HEK293 (cell line): ENCODE data around the gene CDK8.

Source experiments
- CTCF ChIA-PET: fragments of 350-600 bp; formaldehyde crosslinking; extraction: SDS; loops from one replicate; lab custom pipeline; 2021; ENCODE audit warnings: antibody characterized with exemption; lab: Yijun Ruan, JAX
- POLR2A ChIA-PET: fragments of 300-600 bp; formaldehyde crosslinking; extraction: SDS; loops from one replicate; lab custom pipeline; 2020; ENCODE audit warnings: antibody characterized with exemption, inconsistent platforms; lab: Yijun Ruan, JAX
- H3K27ac ChIP-seq: fragments of 200-500 bp; sonication (Bioruptor generic); 2 replicates; pipeline ENCODE4 v1.5.1; 2014; ENCODE audit warnings: low read depth, low read length, control low read depth, inconsistent platforms; ENCODE audit errors: extremely low read depth
- H3K36me3 ChIP-seq, 2 experiments: fragments of 200-500 bp in 1 of 2; sonication (Bioruptor generic) in 1 of 2; 1 replicate in 1 of 2; 2 replicates in 1 of 2; pipeline ENCODE4 v1.5.1; 2014 to 2017; ENCODE audit warnings: inconsistent platforms in 2 of 2, low read length in 2 of 2; ENCODE audit not compliant: control insufficient read depth in 2 of 2, insufficient read depth in 1 of 2
- H3K4me1 ChIP-seq: fragments of 200-500 bp; sonication (Bioruptor generic); 2 replicates; pipeline ENCODE4 v1.5.1; 2014; ENCODE audit warnings: mild to moderate bottlenecking, low read length, inconsistent platforms; ENCODE audit not compliant: control insufficient read depth, insufficient read depth
- H3K4me3 ChIP-seq: 2 replicates; pipeline ENCODE4 v1.5.1; 2011; ENCODE audit warnings: low read depth, mild to moderate bottlenecking, control low read depth, low read length, moderate library complexity
- H3K9me3 ChIP-seq: fragments of 200-500 bp; sonication (Bioruptor generic); 2 replicates; pipeline ENCODE4 v1.5.1; 2014; ENCODE audit warnings: low read depth, low read length, inconsistent platforms; ENCODE audit not compliant: control insufficient read depth, insufficient read depth
- GLI4 ChIP-seq: fragments of 450-650 bp; formaldehyde crosslinking; IDR thresholded peaks from 2 replicates; pipeline ENCODE4 v1.5.1; 2016; ENCODE audit warnings: missing biosample characterization, missing genetic modification characterization
- KLF8 ChIP-seq: fragments of 450-650 bp; formaldehyde crosslinking; IDR thresholded peaks from 2 replicates; pipeline ENCODE4 v1.5.1; 2016; ENCODE audit warnings: missing biosample characterization, missing genetic modification characterization
- SP3 ChIP-seq: fragments of 450-650 bp; formaldehyde crosslinking; IDR thresholded peaks from 2 replicates; pipeline ENCODE4 v1.5.1; 2016; ENCODE audit warnings: missing biosample characterization, missing genetic modification characterization
- ZBTB10 ChIP-seq: fragments of 450-650 bp; formaldehyde crosslinking; IDR thresholded peaks from 2 replicates; pipeline ENCODE4 v1.5.1; 2016; ENCODE audit warnings: missing biosample characterization, missing genetic modification characterization
- ZNF26 ChIP-seq: fragments of 450-650 bp; formaldehyde crosslinking; IDR thresholded peaks from 2 replicates; pipeline ENCODE4 v1.5.1; 2016; ENCODE audit warnings: missing biosample characterization, missing genetic modification characterization
- ZNF292 ChIP-seq: fragments of 450-650 bp; formaldehyde crosslinking; IDR thresholded peaks from 2 replicates; pipeline ENCODE4 v1.5.1; 2016; ENCODE audit warnings: low read depth, missing biosample characterization, missing genetic modification characterization, borderline replicate concordance
- ZNF398 ChIP-seq: fragments of 450-650 bp; formaldehyde crosslinking; IDR thresholded peaks from 2 replicates; pipeline ENCODE4 v1.5.1; 2017; ENCODE audit warnings: missing biosample characterization, missing genetic modification characterization
- ZNF404 ChIP-seq: fragments of 450-650 bp; formaldehyde crosslinking; IDR thresholded peaks from 2 replicates; pipeline ENCODE4 v1.5.1; 2017; ENCODE audit warnings: missing biosample characterization, missing genetic modification characterization
- ZNF423 ChIP-seq: fragments of 450-650 bp; formaldehyde crosslinking; IDR thresholded peaks from 2 replicates; pipeline ENCODE4 v1.5.1; 2016; ENCODE audit warnings: missing biosample characterization, missing genetic modification characterization
- ZNF548 ChIP-seq: fragments of 450-650 bp; formaldehyde crosslinking; IDR thresholded peaks from 2 replicates; pipeline ENCODE4 v1.5.1; 2016; ENCODE audit warnings: missing biosample characterization, missing genetic modification characterization
- ZNF571 ChIP-seq: fragments of 450-650 bp; formaldehyde crosslinking; IDR thresholded peaks from 2 replicates; pipeline ENCODE4 v1.5.0; 2017; ENCODE audit warnings: missing biosample characterization, missing genetic modification characterization
- ZNF610 ChIP-seq: fragments of 450-650 bp; formaldehyde crosslinking; IDR thresholded peaks from 2 replicates; pipeline ENCODE4 v1.5.1; 2016; ENCODE audit warnings: missing biosample characterization, missing genetic modification characterization, borderline replicate concordance
- ZNF621 ChIP-seq: fragments of 450-650 bp; formaldehyde crosslinking; IDR thresholded peaks from 2 replicates; pipeline ENCODE4 v1.5.1; 2017; ENCODE audit warnings: missing biosample characterization, missing genetic modification characterization
- ZNF701 ChIP-seq: fragments of 450-650 bp; formaldehyde crosslinking; IDR thresholded peaks from 2 replicates; pipeline ENCODE4 v1.5.1; 2016; ENCODE audit warnings: missing biosample characterization, missing genetic modification characterization
- ZNF792 ChIP-seq: fragments of 450-650 bp; formaldehyde crosslinking; IDR thresholded peaks from 2 replicates; pipeline ENCODE4 v1.5.1; 2016; ENCODE audit warnings: missing biosample characterization, missing genetic modification characterization
- TF ChIP-seq, protein P1 (sequence below): fragments of 450-650 bp; formaldehyde crosslinking; IDR thresholded peaks from 2 replicates; pipeline ENCODE4 v1.5.1; 2016; ENCODE audit warnings: missing biosample characterization, missing genetic modification characterization

Gene CDK8

DNA sequence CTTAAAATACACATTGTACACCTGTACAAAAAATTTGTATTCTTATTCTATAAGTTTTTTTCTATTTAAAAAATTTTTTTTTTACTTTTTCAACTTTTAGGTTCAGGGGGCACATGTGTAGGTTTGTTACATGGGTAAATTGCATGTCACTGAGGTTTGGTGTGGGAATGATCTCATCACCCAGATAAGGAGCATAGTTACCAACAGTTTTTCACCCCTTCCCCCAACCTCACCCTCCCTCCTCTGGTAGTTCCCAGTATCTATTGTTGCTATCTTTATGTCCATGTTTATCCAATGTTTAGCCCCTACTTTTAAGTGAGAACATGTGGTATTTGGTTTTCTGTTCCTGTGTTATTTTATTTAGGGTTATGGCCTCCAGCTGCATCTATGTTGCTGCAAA is 89.9 kb downstream of the CDK8 start:
- Histone ChIP-seq H3K4me3 (no peak overlapping the region), H3K36me3 (no peaks in the 10 kb centered on the region), H3K27ac (no peak overlapping the region), H3K9me3 (no peaks in the 10 kb centered on the region), H3K4me1 (no peaks in the 10 kb centered on the region)
- CTCF ChIA-PET: no interaction called here
- TF ChIP-seq ZNF548 (tag by site-specific recombination): no peak
- no peak for TF ChIP-seq ZNF571 (tag by site-specific recombination)
- no peak for TF ChIP-seq ZNF292 (tag by site-specific recombination)
- no peak for TF ChIP-seq KLF8
- no peak for TF ChIP-seq ZNF404 (tag by site-specific recombination)
- TF ChIP-seq ZNF610 (tag by site-specific recombination): no peak
- TF ChIP-seq ZNF792 (tag by site-specific recombination): no peak
- no peak for TF ChIP-seq GLI4 (tag by site-specific recombination)
- no peak for TF ChIP-seq ZNF26 (tag by site-specific recombination)
- TF ChIP-seq SP3 (tag by site-specific recombination): no peak
- TF ChIP-seq ZNF398: no peak
- TF ChIP-seq ZNF423 (tag by site-specific recombination): no peak
- TF ChIP-seq ZBTB10 (tag by site-specific recombination): no peak
- no peak for TF ChIP-seq ZNF701
- POLR2A ChIA-PET: no interaction called here

DNA sequence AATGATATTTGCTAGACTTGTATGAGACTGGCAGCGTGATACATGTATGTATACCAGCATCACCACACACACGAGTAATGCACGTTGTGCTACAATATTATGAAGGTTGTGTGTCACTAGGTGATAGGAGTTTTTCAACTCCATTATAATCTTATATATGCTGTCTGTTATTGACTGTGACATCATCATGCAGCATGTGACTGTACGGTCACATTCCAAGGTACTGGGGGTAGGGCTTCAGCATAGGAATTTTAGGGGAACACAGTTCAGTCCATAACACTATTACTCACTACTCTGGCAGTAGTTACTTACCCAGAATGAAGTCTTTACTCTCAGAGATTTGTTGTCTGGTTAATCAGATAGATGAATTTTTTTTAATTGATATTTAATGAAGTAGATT is 91.1 kb downstream of the CDK8 start:
- ChIA-PET CTCF (no interaction called here), POLR2A (no interaction called here)
- H3K9me3 ChIP-seq: no peaks in the 10 kb centered on the region
- no peaks in the 10 kb centered on the region for H3K36me3 ChIP-seq
- no peaks in the 10 kb centered on the region for H3K4me1 ChIP-seq
- no peak overlapping the region for H3K4me3 ChIP-seq
- no peak overlapping the region for H3K27ac ChIP-seq
- TF ChIP-seq, protein P1, sequence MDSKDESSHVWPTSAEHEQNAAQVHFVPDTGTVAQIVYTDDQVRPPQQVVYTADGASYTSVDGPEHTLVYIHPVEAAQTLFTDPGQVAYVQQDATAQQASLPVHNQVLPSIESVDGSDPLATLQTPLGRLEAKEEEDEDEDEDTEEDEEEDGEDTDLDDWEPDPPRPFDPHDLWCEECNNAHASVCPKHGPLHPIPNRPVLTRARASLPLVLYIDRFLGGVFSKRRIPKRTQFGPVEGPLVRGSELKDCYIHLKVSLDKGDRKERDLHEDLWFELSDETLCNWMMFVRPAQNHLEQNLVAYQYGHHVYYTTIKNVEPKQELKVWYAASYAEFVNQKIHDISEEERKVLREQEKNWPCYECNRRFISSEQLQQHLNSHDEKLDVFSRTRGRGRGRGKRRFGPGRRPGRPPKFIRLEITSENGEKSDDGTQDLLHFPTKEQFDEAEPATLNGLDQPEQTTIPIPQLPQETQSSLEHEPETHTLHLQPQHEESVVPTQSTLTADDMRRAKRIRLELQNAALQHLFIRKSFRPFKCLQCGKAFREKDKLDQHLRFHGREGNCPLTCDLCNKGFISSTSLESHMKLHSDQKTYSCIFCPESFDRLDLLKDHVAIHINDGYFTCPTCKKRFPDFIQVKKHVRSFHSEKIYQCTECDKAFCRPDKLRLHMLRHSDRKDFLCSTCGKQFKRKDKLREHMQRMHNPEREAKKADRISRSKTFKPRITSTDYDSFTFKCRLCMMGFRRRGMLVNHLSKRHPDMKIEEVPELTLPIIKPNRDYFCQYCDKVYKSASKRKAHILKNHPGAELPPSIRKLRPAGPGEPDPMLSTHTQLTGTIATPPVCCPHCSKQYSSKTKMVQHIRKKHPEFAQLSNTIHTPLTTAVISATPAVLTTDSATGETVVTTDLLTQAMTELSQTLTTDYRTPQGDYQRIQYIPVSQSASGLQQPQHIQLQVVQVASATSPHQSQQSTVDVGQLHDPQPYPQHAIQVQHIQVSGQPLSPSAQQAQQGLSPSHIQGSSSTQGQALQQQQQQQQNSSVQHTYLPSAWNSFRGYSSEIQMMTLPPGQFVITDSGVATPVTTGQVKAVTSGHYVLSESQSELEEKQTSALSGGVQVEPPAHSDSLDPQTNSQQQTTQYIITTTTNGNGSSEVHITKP: peak; percentile 15; the same call in 1 of the 2 replicates
- TF ChIP-seq ZNF621 (tag by site-specific recombination): no peak
